GM19324 (cell line): ENCODE data around the gene SLC6A2.

ENCODE experiments used
- ATAC-seq: cut with Tn5 transposase; IDR thresholded peaks from one replicate; pipeline ENCODE4 v1.9.1; 2021; ENCODE audit warnings: mild to moderate bottlenecking, moderate library complexity; ENCODE audit not compliant: unreplicated experiment, low FRiP score

Gene SLC6A2

DNA sequence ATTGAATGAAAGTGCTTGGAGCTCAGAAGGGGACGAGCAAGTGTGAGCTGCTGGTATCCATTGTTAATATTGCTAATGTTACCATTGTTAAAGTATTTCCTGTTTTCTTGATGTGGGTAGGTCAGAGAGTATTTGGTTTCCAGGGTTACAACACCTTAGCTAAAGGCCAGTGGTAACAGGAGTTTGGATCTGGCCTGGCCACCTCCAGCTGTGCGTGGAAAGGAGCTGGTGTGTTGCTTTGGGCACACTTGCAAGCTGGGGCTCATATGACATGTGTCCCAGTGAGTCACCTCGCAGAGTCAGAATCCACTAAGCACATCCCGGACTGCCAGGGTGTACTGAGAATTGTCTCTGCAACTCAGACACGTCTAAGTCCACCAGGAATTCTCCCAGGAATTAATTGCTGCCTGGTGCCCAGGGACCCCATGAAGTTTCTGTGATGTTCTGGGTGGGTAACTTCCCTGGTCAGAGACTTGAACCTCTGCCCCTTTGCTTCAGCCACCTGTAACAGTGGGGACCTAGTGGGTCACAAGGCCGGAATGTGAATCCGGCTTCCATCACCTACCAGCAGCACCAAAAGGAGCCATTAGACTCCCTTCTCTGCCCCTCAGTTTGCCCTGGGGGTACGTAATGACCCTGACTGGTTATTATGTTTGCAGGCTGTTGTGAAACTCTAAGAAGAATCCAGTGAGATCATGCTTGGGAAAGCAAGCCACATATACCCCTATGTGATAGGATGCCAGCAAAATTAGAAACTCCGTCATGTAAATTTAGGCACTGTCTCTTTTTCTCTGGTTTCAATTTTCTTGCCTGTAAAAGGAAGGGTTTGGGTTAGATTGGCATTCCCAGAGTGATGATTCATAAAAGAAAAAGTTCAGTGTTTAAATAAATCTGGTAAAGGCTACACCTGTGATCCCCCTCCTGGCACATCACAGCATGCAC is 12.8 kb downstream of the SLC6A2 start:
- ATAC-seq, result no peak

DNA sequence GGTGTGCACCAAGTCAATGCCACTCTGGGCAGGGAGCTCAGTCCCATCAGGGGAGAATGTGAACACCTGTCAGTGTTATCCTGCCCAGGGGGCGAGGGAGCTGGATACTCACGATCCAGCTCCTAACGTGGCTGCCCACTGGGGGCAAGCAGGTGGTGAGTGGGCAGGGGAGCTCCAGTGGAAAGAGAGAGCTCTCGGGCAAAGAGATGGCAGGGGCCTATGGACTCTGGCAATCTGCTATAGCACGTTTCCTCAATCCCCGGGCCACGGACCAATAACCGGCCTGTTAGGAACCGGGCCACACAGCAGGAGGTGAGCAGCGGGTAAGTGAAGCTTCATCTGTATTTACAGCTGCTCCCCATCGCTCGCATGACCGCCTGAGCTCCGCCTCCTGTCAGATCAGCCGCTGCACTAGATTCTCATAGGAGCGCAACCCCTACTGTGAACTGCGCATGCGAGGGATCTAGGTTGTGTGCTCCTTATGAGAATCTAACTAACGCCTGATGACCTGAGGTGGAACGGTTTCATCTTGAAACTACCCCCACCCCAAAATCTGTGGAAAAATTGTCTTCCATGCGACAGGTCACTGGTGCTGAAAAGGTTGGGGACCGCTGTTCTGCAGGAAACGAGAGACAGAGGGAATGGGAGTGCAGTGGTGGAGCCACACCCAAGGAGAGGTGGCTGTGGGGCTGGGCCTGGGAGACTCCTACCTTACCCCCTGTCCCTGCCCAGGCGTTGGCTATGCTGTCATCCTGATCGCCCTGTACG is 15.6 kb downstream of the SLC6A2 start:
- no peak for ATAC-seq

DNA sequence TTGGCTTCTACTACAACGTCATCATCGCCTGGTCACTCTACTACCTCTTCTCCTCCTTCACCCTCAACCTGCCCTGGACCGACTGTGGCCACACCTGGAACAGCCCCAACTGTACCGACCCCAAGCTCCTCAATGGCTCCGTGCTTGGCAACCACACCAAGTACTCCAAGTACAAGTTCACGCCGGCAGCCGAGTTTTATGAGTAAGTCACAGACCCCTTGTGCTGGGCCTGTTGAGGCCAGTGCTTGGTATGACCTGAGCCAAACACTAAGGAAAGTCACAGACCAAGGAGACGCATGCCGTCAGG is 16.1 kb downstream of the SLC6A2 start:
- no peak for ATAC-seq

GRCh38 chr16:55672471-55672870 is 16.7 kb downstream of the SLC6A2 start:
- no peak for ATAC-seq

DNA sequence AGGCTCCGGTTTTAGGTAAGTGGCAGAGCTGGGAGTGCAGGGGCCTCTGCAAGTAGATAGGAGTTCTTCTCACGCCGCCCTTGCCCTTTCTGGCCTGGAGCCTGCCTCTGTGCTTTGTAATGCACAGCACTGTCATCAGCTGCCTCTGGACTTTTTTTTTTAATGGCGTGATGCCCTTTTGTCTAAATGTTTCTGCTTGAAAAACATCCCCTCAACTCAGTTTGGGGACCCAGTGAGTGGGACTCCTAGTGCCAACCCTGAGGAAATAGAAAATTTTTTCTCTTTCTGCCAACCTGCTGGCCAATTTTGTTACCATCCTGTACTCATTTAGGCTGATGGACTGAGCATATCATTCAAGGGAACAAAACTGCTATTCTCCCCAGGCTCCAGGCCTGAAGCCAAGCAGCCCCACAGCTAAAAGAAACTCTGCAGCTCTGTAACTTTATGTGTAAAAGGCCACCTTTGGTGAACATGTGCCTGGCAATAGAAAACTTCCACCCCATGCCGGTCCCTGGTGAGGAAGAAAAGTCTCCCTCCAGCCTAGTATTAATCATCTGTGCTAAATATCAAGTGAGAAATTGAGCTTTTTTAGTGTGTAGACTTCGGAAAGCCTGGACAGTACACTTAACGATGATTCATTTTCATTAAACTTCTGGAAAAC is 22.5 kb downstream of the SLC6A2 start:
- no peak for ATAC-seq

DNA sequence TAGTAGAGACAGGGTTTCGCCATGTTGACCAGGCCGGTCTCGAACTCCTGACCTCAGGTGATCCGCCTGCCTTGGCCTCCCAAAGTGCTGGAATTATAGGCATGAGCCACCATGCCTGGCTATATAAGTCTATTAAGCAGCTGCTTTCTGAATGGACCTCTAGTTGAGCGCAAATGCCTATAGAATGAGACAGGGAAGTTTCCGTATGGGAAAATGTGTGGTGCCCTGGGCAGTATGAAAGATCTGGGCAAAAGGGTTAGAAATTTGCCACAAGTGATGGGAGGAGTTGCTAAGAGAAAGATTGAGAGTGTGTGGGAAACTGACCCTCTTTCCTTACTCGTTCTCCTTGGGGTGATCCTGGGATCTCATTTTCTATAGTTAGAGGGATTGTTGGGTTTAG is 26.3 kb downstream of the SLC6A2 start:
- ATAC-seq, result no peak

DNA sequence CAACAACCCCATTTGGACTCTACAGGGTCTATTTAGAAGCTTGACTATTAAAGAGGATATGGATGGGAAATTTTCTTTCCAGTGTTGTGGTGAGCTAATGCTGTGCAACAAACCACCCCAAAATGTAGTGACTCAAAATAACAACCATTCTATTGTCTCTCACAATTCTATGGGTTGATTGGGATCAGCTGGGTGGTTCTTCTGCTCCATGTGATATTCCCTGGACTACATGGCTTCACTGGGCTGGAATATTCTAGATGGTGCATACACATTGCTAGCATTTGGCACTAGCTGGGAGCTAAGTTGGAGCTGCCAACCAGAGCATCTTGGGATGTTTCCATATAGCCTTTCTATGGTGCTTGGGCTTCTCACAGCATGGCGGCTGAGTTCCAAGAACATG is 30.2 kb downstream of the SLC6A2 start:
- ATAC-seq, result no peak

DNA sequence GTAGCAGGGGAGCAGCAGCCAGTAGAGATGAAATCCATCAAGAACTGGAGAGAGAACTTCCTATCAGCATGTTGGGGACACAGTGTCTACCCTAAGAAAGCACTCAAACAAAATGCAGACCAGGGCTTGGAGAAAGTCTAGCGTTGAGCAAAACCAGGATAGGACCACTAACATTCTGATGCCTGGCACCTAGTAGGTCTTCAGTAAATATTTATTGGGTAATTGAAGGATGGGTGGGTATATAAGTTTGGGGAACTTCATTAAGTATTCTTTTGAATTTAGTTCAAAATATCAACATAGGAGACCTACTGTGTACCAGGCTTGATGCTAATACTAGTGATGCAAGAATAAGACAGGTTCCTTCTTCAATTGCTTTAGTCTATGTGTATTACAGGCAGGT is 30.9 kb downstream of the SLC6A2 start:
- no peak for ATAC-seq

DNA sequence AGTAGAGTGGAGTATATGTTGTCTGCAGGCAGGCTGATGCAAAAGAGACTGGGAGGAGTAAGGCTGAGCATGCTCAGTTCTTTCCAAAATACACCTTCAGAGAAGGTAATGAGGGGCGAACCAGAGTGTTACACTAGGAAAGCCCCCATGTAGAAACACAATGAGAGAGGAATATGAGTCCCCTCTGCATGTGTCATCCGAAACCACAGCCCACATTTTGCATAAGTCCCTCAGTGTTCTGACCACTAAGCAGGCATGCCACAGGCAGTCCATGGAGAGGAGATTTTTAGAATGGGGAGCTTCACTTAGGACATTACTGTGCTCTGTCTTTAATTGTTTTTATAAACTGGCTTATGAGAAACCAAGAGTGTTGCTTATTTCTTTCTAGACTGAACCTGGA is 32.0 kb downstream of the SLC6A2 start:
- ATAC-seq, result no peak

DNA sequence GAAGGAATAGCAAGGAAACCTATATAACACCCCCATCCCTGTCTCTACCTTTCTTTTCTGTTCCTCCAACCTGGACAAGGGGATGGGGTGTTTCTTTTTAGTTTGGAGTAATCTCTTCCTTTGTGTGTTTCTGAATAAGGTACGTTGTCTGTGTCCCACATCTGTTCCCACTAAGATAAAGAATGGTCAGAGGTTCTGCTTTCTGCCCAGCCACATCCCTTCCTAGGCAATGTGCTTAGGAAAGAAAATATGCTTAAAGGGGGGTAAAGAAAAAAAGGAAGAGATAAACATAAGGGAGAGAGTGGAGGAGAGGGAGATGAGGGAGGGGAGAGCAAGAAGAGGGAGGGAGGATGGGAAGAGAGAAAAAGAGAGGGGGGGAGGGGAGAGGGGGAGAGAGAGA is 35.1 kb downstream of the SLC6A2 start:
- ATAC-seq, result no peak

DNA sequence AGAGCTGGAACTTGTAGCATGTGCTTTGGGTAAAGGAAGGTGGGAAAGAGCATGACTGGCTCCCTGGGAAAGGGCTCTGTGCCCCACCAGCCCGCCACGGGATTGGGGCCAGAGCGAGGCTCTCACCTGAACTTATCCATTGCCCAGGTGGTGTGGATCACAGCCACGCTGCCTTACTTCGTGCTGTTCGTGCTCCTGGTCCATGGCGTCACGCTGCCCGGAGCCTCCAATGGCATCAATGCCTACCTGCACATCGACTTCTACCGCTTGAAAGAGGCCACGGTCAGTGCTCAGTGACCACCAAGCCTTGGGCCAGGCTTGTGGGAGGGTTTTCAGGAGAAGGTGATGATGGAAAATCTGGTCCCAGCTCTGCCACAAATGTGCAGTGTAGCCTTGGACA is 36.0 kb downstream of the SLC6A2 start:
- ATAC-seq, result no peak

DNA sequence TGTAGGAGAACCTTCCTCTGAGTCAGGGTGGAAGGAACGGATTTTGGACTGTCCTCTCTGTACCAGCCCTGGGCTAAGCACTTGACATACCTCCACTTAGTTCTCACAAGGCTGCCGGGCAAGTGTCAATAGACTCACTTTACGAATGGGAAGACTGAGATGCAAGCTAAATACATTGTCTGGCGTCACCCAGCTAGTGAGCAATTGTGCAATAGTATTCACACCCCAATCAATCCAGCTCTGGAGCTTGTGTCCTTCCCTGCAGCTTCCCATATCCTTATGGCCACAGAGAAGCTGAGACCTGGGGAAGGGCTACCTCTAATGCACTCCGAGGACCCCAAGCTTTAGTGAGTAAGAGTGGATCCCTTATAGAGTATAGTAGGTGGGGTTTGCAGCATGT is 39.8 kb downstream of the SLC6A2 start:
- ATAC-seq, result no peak

- ATAC-seq, result no peak
Measured at GRCh38 chr16:55697867-55698266, 42.1 kb downstream of the SLC6A2 start.

GRCh38 chr16:55698331-55698730 is 42.5 kb downstream of the SLC6A2 start:
- no peak for ATAC-seq

- no peak for ATAC-seq
Measured at GRCh38 chr16:55698946-55699345, 43.2 kb downstream of the SLC6A2 start.

DNA sequence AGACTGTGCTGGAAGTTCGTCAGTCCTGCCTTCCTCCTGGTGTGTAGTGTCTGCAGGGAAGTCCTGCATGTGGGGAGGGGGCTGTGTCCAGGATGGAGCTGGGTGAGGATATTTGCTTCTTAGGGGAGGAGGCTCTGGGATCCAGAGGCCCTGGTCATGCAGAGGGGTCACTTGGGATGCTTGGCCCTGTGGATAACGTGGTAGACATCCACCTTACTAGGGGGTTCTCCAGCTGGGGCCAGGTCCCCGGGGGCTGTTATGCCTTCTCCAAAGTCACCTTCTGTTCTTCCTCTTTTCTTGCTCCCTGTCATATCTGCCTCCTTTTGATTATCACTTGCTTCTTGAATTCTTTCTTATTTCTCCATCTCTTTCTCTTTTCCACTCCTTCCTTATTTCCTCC is 43.8 kb downstream of the SLC6A2 start:
- ATAC-seq, result no peak

GRCh38 chr16:55700067-55700466 is 44.3 kb downstream of the SLC6A2 start:
- no peak for ATAC-seq

DNA sequence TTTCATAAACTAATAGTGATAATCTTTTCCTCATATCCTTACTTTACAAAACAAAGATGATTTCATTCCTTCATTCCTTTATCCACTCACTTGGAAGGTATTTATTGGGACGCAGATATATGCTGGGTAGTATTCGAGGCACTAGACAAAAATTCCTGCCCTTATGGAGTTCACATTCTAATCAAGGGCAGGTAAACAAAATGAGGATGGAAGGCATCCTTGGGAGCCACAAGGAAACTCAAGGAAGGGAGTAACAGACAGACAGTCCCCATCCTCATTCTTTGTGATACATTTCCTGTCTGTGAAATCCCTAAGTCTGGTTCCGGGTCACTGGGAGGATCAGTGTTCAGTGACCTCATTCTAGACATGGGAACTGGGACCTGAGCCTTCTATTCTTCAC is 45.2 kb downstream of the SLC6A2 start:
- no peak for ATAC-seq

DNA sequence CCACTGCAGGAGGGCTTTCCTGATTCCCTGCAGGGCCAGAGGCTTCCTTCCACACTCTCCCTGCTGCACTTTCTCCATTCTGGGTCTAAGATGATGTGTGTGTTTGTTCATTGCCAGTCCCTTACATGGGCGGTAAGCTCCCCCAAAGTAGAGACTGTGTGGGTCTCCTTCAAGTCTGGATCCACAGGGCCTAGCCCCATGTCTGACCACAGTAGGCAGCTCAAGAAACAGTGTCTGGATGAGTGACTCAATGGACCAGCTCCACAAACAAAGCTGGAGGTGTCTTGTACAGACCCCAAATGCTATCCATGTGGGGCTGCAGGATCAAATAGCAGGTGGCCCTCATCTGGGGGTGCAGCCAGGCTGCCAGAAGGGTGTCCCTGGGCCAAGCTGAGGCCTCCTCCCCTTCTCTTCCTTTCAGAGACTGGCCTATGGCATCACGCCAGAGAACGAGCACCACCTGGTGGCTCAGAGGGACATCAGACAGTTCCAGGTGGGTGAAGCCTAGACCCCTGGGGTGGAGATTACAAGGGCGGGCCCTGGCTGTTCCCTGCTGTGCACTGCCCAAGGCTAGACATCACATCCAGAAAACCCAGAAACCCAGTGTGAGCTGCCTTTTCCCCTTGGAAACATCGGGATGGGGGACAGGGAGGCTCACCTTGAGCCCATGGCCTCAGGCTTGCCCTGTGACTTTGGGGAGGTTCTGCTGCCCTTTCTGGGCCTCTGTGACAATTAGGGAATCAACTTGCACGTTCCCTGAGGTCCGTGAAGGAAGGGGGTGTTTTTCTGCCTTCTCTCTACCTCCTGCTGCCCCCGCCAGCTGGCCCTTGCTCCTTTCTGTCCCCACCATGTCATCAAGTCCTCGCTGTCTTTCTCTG is 45.9 kb downstream of the SLC6A2 start:
- peak; percentile 53 for ATAC-seq
